A673 (cell line): ENCODE measurements around the gene CTCF. TPM values are rescaled to one million over a fixed set of nuclear protein-coding genes. Genes with fewer than 3 reads are reported as not detected.
A peak's percentile ranks its signal among the peaks of the same experiment; 100 is the strongest.

Experiments
- BruUV-seq: library from RNA; stranded (reverse); fragments of 400-500 nt; replicated peaks from 2 replicates; lab custom pipeline; 2021; lab: Mats Ljungman, UMichigan
- CTCF ChIA-PET: fragments of 300-600 bp; sonication (Branson Sonifier 250); formaldehyde crosslinking; loops from one replicate; lab custom pipeline; 2022; ENCODE audit warnings: antibody characterized with exemption; lab: Charles Lee
- POLR2A ChIA-PET: fragments of 300-600 bp; sonication (Branson Sonifier 250); formaldehyde crosslinking; loops from one replicate; lab custom pipeline; 2022; ENCODE audit warnings: antibody characterized with exemption; ENCODE audit not compliant: low non-redundant PET; lab: Charles Lee
- DNase-seq: peaks from one replicate; pipeline ENCODE4 v3.0.0-alpha.2; 2015; ENCODE audit warnings: low spot score
- H3K27ac ChIP-seq: fragments of 200-600 bp; sonication (generic); 2 replicates; pipeline ENCODE4 v1.5.1; 2016; ENCODE audit warnings: mixed run types, low read depth, mild to moderate bottlenecking, mixed read lengths, antibody characterized with exemption, low read length; ENCODE audit not compliant: poor library complexity, severe bottlenecking
- H3K27me3 ChIP-seq: fragments of 200-600 bp; sonication (generic); replicated peaks from 2 replicates; pipeline ENCODE4 v1.6.1; 2017; ENCODE audit warnings: mixed run types, low read depth, mild to moderate bottlenecking, mixed read lengths, antibody characterized with exemption, low read length; ENCODE audit not compliant: insufficient read depth, poor library complexity
- H3K36me3 ChIP-seq: fragments of 200-600 bp; sonication (generic); 2 replicates; pipeline ENCODE4 v1.6.1; 2016; ENCODE audit warnings: mixed run types, mild to moderate bottlenecking, mixed read lengths, antibody characterized with exemption, low read length; ENCODE audit not compliant: insufficient read depth, poor library complexity, severe bottlenecking
- H3K4me1 ChIP-seq: fragments of 200-600 bp; sonication (generic); 2 replicates; pipeline ENCODE4 v1.6.1; 2017; ENCODE audit warnings: mixed run types, mild to moderate bottlenecking, mixed read lengths, antibody characterized with exemption, low read length; ENCODE audit not compliant: insufficient read depth, poor library complexity, severe bottlenecking
- H3K4me3 ChIP-seq: fragments of 200-600 bp; sonication (generic); 2 replicates; pipeline ENCODE4 v1.5.1; 2016; ENCODE audit warnings: low read depth, mixed run types, mild to moderate bottlenecking, mixed read lengths, low read length; ENCODE audit not compliant: poor library complexity, severe bottlenecking
- H3K9me3 ChIP-seq: fragments of 200-600 bp; sonication (generic); 2 replicates; pipeline ENCODE4 v1.6.1; 2016; ENCODE audit warnings: mixed run types, low read depth, mild to moderate bottlenecking, mixed read lengths, antibody characterized with exemption, low read length; ENCODE audit not compliant: poor library complexity, severe bottlenecking
- CTCF ChIP-seq: fragments of 300-800, 200-600 bp; sonication (generic); conservative IDR thresholded peaks from 2 replicates; pipeline ENCODE4 v1.5.1; 2017; ENCODE audit warnings: low read depth, mild to moderate bottlenecking, antibody characterized with exemption, low read length, moderate library complexity, mixed read lengths
- EZH2 ChIP-seq: fragments of 200-600 bp; sonication (generic); IDR thresholded peaks from 2 replicates; pipeline ENCODE4 v1.6.1; 2017; ENCODE audit warnings: borderline replicate concordance, low read depth, mild to moderate bottlenecking, mixed read lengths, antibody characterized with exemption, low read length; ENCODE audit not compliant: poor library complexity, severe bottlenecking
- intact Hi-C: fragments of 100-400 bp; cut with micrococcal nuclease; formaldehyde crosslinking; loops from one replicate; pipeline ENCODE4 v1.10.0; 2022; ENCODE audit not compliant: unreplicated experiment
- total RNA-seq: library from RNA; stranded (reverse); gene quantifications from 2 replicates; pipeline ENCODE4 v1.2.3, GENCODE V29; 2021

The CTCF gene
- total RNA-seq, 1 experiment from 2014 or later = 74.7 TPM

DNA sequence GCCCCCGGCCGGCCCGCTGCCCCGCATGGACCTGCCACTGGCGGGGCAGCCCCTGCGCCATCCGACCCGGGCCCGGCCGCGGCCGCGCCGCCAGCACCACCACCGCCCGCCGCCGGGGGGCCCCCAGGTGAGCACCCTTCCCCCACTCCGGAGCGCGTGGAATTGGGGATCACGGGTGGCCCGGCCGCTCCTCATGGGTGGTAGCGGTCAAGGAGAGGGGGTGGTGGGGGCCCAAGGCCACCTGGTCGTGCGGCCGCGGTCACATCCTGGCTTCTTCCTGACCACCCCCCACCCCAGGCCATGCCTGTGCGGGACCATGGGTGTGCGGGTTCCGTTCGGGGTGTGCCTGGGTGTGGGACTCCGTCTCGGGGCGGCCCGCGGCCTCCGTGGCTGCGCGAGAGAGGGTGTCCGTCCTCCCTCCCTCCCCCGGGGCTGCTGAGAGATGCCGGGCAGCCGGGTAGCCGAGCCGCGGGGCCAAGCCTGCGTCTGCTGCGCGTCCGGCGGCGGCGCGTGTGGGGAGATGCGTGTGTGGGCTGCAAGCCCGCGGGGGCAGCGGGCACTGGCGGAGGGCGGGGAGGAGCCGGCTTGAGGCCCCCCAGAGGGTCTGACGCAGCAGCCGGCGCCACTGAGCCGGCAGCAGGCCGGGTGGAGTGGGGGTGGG, 90.9 kb downstream of the CTCF start:
- TF ChIP-seq EZH2 (no peak), CTCF (0 out of 2 replicates have a peak, but pooled peaks have one; percentile 21)
- Histone ChIP-seq H3K27ac (no peak overlapping the region), H3K36me3 (peaks cover 2% of the 10 kb centered on the region), H3K4me3 (peak overlapping the region; percentile 64), H3K4me1 (no peaks in the 10 kb centered on the region), H3K27me3 (peaks cover 32% of the 10 kb centered on the region), H3K9me3 (no peaks in the 10 kb centered on the region)
- intact Hi-C loops = no loop called here
- CTCF ChIA-PET = no interaction called here
- POLR2A ChIA-PET = no interaction called here
- DNase-seq = peak; percentile 60
- no TSS peak for BruUV-seq

DNA sequence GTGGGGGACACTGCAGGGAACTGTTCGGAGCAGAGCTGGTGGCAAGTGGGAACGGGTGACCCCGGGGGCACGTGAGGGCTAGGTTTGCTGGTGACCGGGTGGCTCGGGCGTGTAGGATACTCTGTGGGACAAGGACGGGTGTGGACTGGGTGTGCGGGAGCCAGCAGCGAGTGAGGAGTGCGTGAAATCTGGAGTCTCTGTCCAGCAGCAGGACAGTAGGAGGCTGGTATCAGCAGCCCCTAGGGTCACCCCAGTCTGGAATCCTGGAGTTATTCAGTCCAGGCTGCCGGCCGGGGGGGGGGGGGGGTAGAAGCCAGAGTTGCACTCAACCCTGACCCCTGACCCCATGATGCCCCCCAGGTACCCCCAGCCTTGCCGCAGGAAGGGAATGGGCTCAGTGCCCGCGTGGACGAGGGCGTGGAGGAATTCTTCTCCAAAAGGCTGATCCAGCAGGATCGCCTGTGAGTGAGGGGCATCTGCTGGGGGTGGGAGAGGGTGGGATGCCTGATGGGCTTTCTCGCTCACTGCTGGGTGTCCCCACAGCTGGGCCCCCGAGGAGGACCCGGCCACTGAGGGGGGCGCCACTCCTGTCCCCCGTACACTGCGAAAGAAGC, 91.6 kb downstream of the CTCF start:
- no peaks in the 10 kb centered on the region for H3K9me3 ChIP-seq
- CTCF ChIA-PET = no interaction called here
- intact Hi-C loops = no loop called here
- BruUV-seq = no TSS peak
- DNase-seq = no peak
- TF ChIP-seq CTCF = no peak
- no peak for TF ChIP-seq EZH2
- H3K36me3 ChIP-seq = peaks cover 6% of the 10 kb centered on the region
- POLR2A ChIA-PET = no interaction called here
- peaks cover 26% of the 10 kb centered on the region for H3K27me3 ChIP-seq
- peak overlapping the region; percentile 64 for H3K4me3 ChIP-seq
- H3K27ac ChIP-seq = no peak overlapping the region
- peaks cover 2% of the 10 kb centered on the region for H3K4me1 ChIP-seq

DNA sequence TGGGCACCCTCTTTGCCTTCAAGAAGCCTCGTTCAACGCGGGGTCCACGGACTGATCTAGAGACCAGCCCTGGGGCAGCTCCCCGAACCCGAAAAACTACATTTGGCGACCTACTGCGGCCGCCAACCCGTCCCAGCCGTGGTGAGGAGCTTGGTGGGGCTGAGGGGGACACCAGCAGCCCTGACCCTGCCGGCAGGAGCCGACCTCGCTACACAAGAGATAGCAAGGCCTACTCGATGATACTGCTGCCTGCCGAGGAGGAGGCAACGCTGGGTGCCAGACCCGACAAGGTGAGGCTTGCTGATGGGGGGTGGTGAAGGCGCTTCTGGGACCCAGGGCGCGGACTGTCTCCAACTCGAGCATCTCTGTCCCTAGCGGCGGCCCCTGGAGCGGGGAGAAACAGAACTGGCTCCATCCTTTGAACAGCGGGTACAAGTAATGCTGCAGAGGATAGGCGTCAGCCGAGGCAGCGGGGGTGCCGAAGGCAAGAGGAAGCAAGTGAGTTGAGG, 92.1 kb downstream of the CTCF start:
- Histone ChIP-seq H3K27me3 (peaks cover 20% of the 10 kb centered on the region), H3K4me3 (no peak overlapping the region), H3K4me1 (peaks cover 6% of the 10 kb centered on the region), H3K27ac (no peak overlapping the region), H3K9me3 (no peaks in the 10 kb centered on the region), H3K36me3 (peaks cover 6% of the 10 kb centered on the region)
- POLR2A ChIA-PET = no interaction called here
- intact Hi-C loops = no loop called here
- no TSS peak for BruUV-seq
- no peak for TF ChIP-seq CTCF
- TF ChIP-seq EZH2 = no peak
- DNase-seq = no peak
- CTCF ChIA-PET = no interaction called here
